ENCODE results near the gene CD79B. TPM values are rescaled to one million over a fixed set of nuclear protein-coding genes. Genes with fewer than 3 reads are reported as not detected.

Gene CD79B
- polyA plus RNA-seq, 1 donor (not counting 4 experiments of a cell fraction or from before 2014, with no cell fraction given), result 0.07 TPM

- FAIRE-seq, result peak; percentile 52
- H3K27ac ChIP-seq (ENCODE audit: control insufficient read depth, insufficient read depth, low read length), result no peak overlapping the region
- dilution Hi-C loops (cut with MboI; ENCODE audit: extremely low pct_ligation_motif_present, low sequenced_read_pairs), result no loop called here
- peak; percentile 21 for DNase-seq (ENCODE audit: low read depth, low spot score)
- H3K4me3 ChIP-seq (ENCODE audit: control insufficient read depth in 2 of 3, extremely low read depth in 1 of 3, insufficient read depth in 2 of 3, low read depth in 1 of 3, low read length in 3 of 3), result no peak overlapping the region
- H3K9ac ChIP-seq (ENCODE audit: control insufficient read depth, extremely low read depth, insufficient read depth, low read length), result no peak overlapping the region
- no peaks in the 10 kb centered on the region for H3K9me3 ChIP-seq (ENCODE audit: control insufficient read depth, low read depth, low read length)
- H3K27me3 ChIP-seq (ENCODE audit: control insufficient read depth, extremely low read depth, insufficient read depth, low read length), result peaks cover 16% of the 10 kb centered on the region
- H3K4me2 ChIP-seq (ENCODE audit: control insufficient read depth, extremely low read depth, insufficient read depth, low read depth, low read length), result peak overlapping the region; percentile 53
- H3K36me3 ChIP-seq (ENCODE audit: control insufficient read depth in 2 of 2, extremely low read depth in 1 of 2, insufficient read depth in 2 of 2, low read length in 2 of 2), result no peaks in the 10 kb centered on the region
- TF ChIP-seq CTCF (optimal IDR thresholded peaks at IDR 0.05 in 1 of 3, IDR thresholded peaks at IDR 0.05 in 1 of 3, conservative IDR thresholded peaks at IDR 0.05 in 1 of 3; ENCODE audit: extremely low read depth in 1 of 3, insufficient read depth in 2 of 3, low read length in 3 of 3), result no peak
- TF ChIP-seq EZH2 (IDR thresholded peaks at IDR 0.05; ENCODE audit: low read length), result no peak
- H2AFZ ChIP-seq (ENCODE audit: control insufficient read depth, low read length), result peak overlapping the region; percentile 74
- no peaks in the 10 kb centered on the region for H3K9me1 ChIP-seq (ENCODE audit: control insufficient read depth, extremely low read depth, insufficient read depth, low read length)
- H3K79me2 ChIP-seq (ENCODE audit: control insufficient read depth, insufficient read depth, low read length), result no peaks in the 10 kb centered on the region
- peaks cover 10% of the 10 kb centered on the region for H3K4me1 ChIP-seq (ENCODE audit: control insufficient read depth, extremely low read depth, insufficient read depth, low read length)
- H4K20me1 ChIP-seq (ENCODE audit: control insufficient read depth, extremely low read depth, insufficient read depth, low read length), result no peaks in the 10 kb centered on the region
Observed at GRCh38 chr17:63929860-63930766, 2.0 kb downstream of the CD79B start.

- Histone ChIP-seq H3K27me3 (ENCODE audit: control insufficient read depth, extremely low read depth, insufficient read depth, low read length) (peaks cover 10% of the 10 kb centered on the region), H3K79me2 (ENCODE audit: control insufficient read depth, insufficient read depth, low read length) (no peaks in the 10 kb centered on the region), H3K27ac (ENCODE audit: control insufficient read depth, insufficient read depth, low read length) (no peak overlapping the region), H3K9ac (ENCODE audit: control insufficient read depth, extremely low read depth, insufficient read depth, low read length) (no peak overlapping the region), H4K20me1 (ENCODE audit: control insufficient read depth, extremely low read depth, insufficient read depth, low read length) (no peaks in the 10 kb centered on the region), H3K9me1 (ENCODE audit: control insufficient read depth, extremely low read depth, insufficient read depth, low read length) (no peaks in the 10 kb centered on the region), H3K4me1 (ENCODE audit: control insufficient read depth, extremely low read depth, insufficient read depth, low read length) (peaks cover 10% of the 10 kb centered on the region), H3K9me3 (ENCODE audit: control insufficient read depth, low read depth, low read length) (no peaks in the 10 kb centered on the region), H3K36me3 (ENCODE audit: control insufficient read depth in 2 of 2, extremely low read depth in 1 of 2, insufficient read depth in 2 of 2, low read length in 2 of 2) (no peaks in the 10 kb centered on the region), H3K4me3 (ENCODE audit: control insufficient read depth in 2 of 3, extremely low read depth in 1 of 3, insufficient read depth in 2 of 3, low read depth in 1 of 3, low read length in 3 of 3) (no peak overlapping the region), H2AFZ (ENCODE audit: control insufficient read depth, low read length) (no peak overlapping the region), H3K4me2 (ENCODE audit: control insufficient read depth, extremely low read depth, insufficient read depth, low read depth, low read length) (no peak overlapping the region)
- TF ChIP-seq EZH2 (IDR thresholded peaks at IDR 0.05; ENCODE audit: low read length), result no peak
- TF ChIP-seq CTCF (optimal IDR thresholded peaks at IDR 0.05 in 1 of 3, IDR thresholded peaks at IDR 0.05 in 1 of 3, conservative IDR thresholded peaks at IDR 0.05 in 1 of 3; ENCODE audit: extremely low read depth in 1 of 3, insufficient read depth in 2 of 3, low read length in 3 of 3), result no peak
- dilution Hi-C loops (cut with MboI; ENCODE audit: extremely low pct_ligation_motif_present, low sequenced_read_pairs), result no loop called here
- no peak for DNase-seq (ENCODE audit: low read depth, low spot score)
- no peak for FAIRE-seq
Observed at GRCh38 chr17:63928966-63929695, 3.0 kb downstream of the CD79B start.

Data from keratinocyte (primary cell).